ENCODE results near the gene C16orf78. TPM values are rescaled to one million over a fixed set of nuclear protein-coding genes. Genes with fewer than 3 reads are reported as not detected.

Gene C16orf78
- total and polyA plus RNA-seq, 2 of the 4 experiments (the other 2 are of a cell fraction), result not detected

- H3K56ac ChIP-seq (ENCODE audit: extremely low read depth, insufficient read depth, low read length), result no peak overlapping the region
- H3K9ac ChIP-seq (ENCODE audit: low read depth, low read length), result no peak overlapping the region
- H2AK5ac ChIP-seq (ENCODE audit: low read depth, low read length), result no peak overlapping the region
- H3K14ac ChIP-seq (replicated peaks; ENCODE audit: low read depth, low read length), result no peak overlapping the region
- 20% methylated on average over 1 of the region's 1 CpG; no CpG with 5 or more reads in 1 of the 2 experiments for WGBS, 2 experiments (ENCODE audit: extremely low coverage in 2 of 2, insufficient read length in 1 of 2)
- in situ Hi-C loops (cut with MboI; ENCODE audit: low sequenced_read_pairs), result no loop called here
- no peaks in the 10 kb centered on the region for H3K36me3 ChIP-seq (ENCODE audit: control insufficient read depth, insufficient read depth, low read length)
- no peak overlapping the region for H3K4me2 ChIP-seq (ENCODE audit: low read depth, low read length)
- H3K4me1 ChIP-seq (ENCODE audit: control insufficient read depth, insufficient read depth, low read length), result no peaks in the 10 kb centered on the region
- H3K4ac ChIP-seq (ENCODE audit: low read depth, low read length), result no peak overlapping the region
- CTCF ChIA-PET, result no interaction called here
- H4K20me1 ChIP-seq (ENCODE audit: insufficient read depth, low read length), result no peaks in the 10 kb centered on the region
- no peak overlapping the region for H4K5ac ChIP-seq (ENCODE audit: low read depth, low read length)
- TF ChIP-seq RCOR1 (IDR thresholded peaks at IDR 0.05; ENCODE audit: insufficient replicate concordance, low read length) (no peak), RFX5 (IDR thresholded peaks at IDR 0.05; ENCODE audit: low read depth, low read length) (no peak), SMC3 (IDR thresholded peaks at IDR 0.05; ENCODE audit: low read depth, low read length) (no peak), USF2 (IDR thresholded peaks at IDR 0.05; ENCODE audit: low read depth, low read length) (no peak), NFE2L2 (IDR thresholded peaks at IDR 0.05; ENCODE audit: low read depth, low read length) (no peak), POLR2A (IDR thresholded peaks at IDR 0.05; ENCODE audit: low read depth, low read length) (no peak), CTCF (conservative IDR thresholded peaks at IDR 0.05; ENCODE audit: low read depth, low read length) (no peak), RAD21 (IDR thresholded peaks at IDR 0.05; ENCODE audit: low read length) (no peak), CEBPB (IDR thresholded peaks at IDR 0.05; ENCODE audit: low read depth, low read length) (no peak), MAFK (IDR thresholded peaks at IDR 0.05; ENCODE audit: low read depth, low read length) (no peak), BHLHE40 (IDR thresholded peaks at IDR 0.05; ENCODE audit: low read depth, low read length) (no peak), ELK1 (IDR thresholded peaks at IDR 0.05; ENCODE audit: borderline replicate concordance, low read depth, low read length) (no peak), MAZ (IDR thresholded peaks at IDR 0.05; ENCODE audit: borderline replicate concordance, low read depth, low read length) (no peak), MXI1 (IDR thresholded peaks at IDR 0.05; ENCODE audit: borderline replicate concordance, low read depth, low read length) (no peak), CHD1 (IDR thresholded peaks at IDR 0.05; ENCODE audit: low read depth, low read length) (no peak), FOS (IDR thresholded peaks at IDR 0.05; ENCODE audit: low read depth, low read length) (no peak)
- dilution Hi-C loops (cut with HindIII; ENCODE audit: low sequenced_read_pairs, unreplicated experiment), result no loop called here
- H3K18ac ChIP-seq (ENCODE audit: low read depth, low read length), result no peak overlapping the region
- no peak overlapping the region for H4K91ac ChIP-seq (ENCODE audit: insufficient read depth, low read depth, low read length)
- no TSS peak for BruUV-seq (replicated peaks)
- no peak overlapping the region for H2BK5ac ChIP-seq (ENCODE audit: low read depth, low read length, poor library complexity, severe bottlenecking)
- H3K23ac ChIP-seq (ENCODE audit: low read depth, low read length), result no peak overlapping the region
- no peak overlapping the region for H2AFZ ChIP-seq (replicated peaks; ENCODE audit: low read length, poor library complexity)
- H2BK15ac ChIP-seq (ENCODE audit: low read depth, low read length), result no peak overlapping the region
- no peaks in the 10 kb centered on the region for H3K27me3 ChIP-seq (ENCODE audit: control insufficient read depth, insufficient read depth, low read length)
- intact Hi-C loops (cut with micrococcal nuclease), result no loop called here
- H3K4me3 ChIP-seq (ENCODE audit: insufficient read depth, low read depth, low read length), result no peak overlapping the region
- no peak overlapping the region for H2AK9ac ChIP-seq (replicated peaks; ENCODE audit: low read depth, low read length, poor library complexity)
- no peaks in the 10 kb centered on the region for H3K79me1 ChIP-seq (ENCODE audit: low read depth in 1 of 2, low read length in 2 of 2)
- H3K9me3 ChIP-seq (ENCODE audit: control insufficient read depth, insufficient read depth, low read length), result no peaks in the 10 kb centered on the region
- POLR2A ChIA-PET (ENCODE audit: unreplicated experiment), result no interaction called here
- DNase-seq (no peak), ATAC-seq (ENCODE audit: low read depth) (no peak)
- no peaks in the 10 kb centered on the region for H3K9me1 ChIP-seq (ENCODE audit: insufficient read depth, low read length)
- H2BK20ac ChIP-seq (ENCODE audit: low read depth, low read length), result no peak overlapping the region
- no peak overlapping the region for H3K27ac ChIP-seq (ENCODE audit: insufficient read depth, low read length)
- no peak overlapping the region for H2BK120ac ChIP-seq (ENCODE audit: low read depth, low read length)
- no peak overlapping the region for H4K8ac ChIP-seq (ENCODE audit: low read depth in 2 of 2, low read length in 2 of 2)
Observed at GRCh38 chr16:49378816-49379215, 5.2 kb downstream of the C16orf78 start.
